Astrocyte of the spinal cord (primary cell): Measurements from ENCODE around the gene SLC19A1.

Experiments
- DNase-seq: peaks from one replicate; pipeline ENCODE4 v3.0.0; 2011; ENCODE audit warnings: low read depth, low spot score
- H3K4me3 ChIP-seq: 2 replicates; pipeline ENCODE4 v1.5.1; 2011; ENCODE audit warnings: low read depth, mild to moderate bottlenecking, low read length, moderate library complexity
- in situ Hi-C: cut with HindIII; loops from 2 replicates; pipeline ENCODE4 v1.10.0; 2017; ENCODE audit warnings: low sequenced_read_pairs
- TF ChIP-seq, protein P1 (sequence below): IDR thresholded peaks from 2 replicates; pipeline ENCODE4 v1.5.1; 2012; ENCODE audit warnings: low read depth, mild to moderate bottlenecking, low read length, inconsistent platforms

SLC19A1 gene

DNA sequence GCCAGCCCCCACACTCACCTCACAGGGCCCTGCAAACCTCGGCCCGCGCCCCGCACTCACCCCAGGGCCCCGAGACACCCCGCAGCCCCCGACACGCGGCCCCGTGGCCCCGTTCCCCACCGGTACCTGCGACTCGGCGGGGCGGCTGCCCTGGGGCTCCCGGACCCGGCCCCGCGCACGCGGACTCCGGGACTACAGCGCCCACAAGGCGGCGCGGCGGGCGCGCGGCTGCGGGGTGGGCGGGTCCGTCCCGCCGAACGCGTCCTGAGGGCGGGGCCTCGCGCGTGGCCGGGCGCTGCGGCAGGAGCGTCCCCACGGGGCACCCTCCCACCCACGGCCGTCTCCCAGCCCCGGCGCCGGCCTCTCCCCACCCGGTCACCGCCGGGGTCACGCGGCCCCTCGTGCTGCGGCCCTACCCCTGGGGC, at the start of gene SLC19A1:
Gene SLC19A1 (minus strand): TSS at position 199 of the 425 bp plus-strand sequence. CDS start 4,481 bp downstream, outside the sequence.
- in situ Hi-C loops, result no loop called here
- TF ChIP-seq, protein P1, sequence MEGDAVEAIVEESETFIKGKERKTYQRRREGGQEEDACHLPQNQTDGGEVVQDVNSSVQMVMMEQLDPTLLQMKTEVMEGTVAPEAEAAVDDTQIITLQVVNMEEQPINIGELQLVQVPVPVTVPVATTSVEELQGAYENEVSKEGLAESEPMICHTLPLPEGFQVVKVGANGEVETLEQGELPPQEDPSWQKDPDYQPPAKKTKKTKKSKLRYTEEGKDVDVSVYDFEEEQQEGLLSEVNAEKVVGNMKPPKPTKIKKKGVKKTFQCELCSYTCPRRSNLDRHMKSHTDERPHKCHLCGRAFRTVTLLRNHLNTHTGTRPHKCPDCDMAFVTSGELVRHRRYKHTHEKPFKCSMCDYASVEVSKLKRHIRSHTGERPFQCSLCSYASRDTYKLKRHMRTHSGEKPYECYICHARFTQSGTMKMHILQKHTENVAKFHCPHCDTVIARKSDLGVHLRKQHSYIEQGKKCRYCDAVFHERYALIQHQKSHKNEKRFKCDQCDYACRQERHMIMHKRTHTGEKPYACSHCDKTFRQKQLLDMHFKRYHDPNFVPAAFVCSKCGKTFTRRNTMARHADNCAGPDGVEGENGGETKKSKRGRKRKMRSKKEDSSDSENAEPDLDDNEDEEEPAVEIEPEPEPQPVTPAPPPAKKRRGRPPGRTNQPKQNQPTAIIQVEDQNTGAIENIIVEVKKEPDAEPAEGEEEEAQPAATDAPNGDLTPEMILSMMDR, result peak; percentile 29
- DNase-seq, result no peak
- H3K4me3 ChIP-seq, result peak within 1 kb of the TSS; percentile 47

GRCh38 chr21:45591619-45592207, 49.5 kb upstream of the SLC19A1 start:
- no peak for DNase-seq
- no peak overlapping the region for H3K4me3 ChIP-seq
- in situ Hi-C loops, result no loop called here
- TF ChIP-seq, protein P1, result no peak

- peak overlapping the region; percentile 22 for H3K4me3 ChIP-seq
- in situ Hi-C loops, result no loop called here
- DNase-seq, result no peak
- TF ChIP-seq, protein P1, result no peak
Measured at GRCh38 chr21:45590726-45591618, 48.7 kb upstream of the SLC19A1 start.

DNA sequence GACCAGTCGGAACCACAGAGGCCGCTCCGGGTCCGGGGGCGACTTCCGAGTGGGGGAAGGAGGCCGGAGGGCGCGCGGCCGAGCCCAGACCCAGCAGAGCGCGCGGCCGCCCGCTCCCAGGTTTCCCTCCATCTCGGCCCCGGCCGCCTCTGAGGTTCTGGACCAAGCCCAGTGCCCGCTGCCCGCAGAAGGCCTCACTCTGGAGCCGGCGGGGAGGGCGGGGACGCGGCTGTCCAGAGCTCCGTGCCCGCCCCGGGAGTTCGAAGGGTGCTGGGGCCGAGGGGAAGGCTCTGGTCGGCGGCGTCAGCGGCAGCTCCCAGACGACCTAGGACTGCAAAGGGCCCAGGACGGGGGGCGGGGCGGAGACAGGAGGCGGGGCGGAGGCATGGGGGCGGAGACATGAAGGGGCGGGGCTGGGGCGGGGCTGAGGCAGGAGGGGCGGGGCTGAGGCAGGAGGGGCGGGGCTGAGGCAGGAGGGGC, 48.0 kb upstream of the SLC19A1 start:
- in situ Hi-C loops, result no loop called here
- peak overlapping the region; percentile 37 for H3K4me3 ChIP-seq
- TF ChIP-seq, protein P1, result no peak
- peak; percentile 53 for DNase-seq

GRCh38 chr21:45589686-45590245, 47.5 kb upstream of the SLC19A1 start:
- in situ Hi-C loops, result no loop called here
- DNase-seq, result no peak

More at GRCh38 chr21:45589686-45590245, 47.5 kb upstream of the SLC19A1 start:
- peak overlapping the region; percentile 37 for H3K4me3 ChIP-seq
- TF ChIP-seq, protein P1, result no peak
